ENCODE data around the gene CALCB. TPM values are rescaled to one million over a fixed set of nuclear protein-coding genes. Genes with fewer than 3 reads are reported as not detected.

The CALCB gene
- total and polyA plus RNA-seq, 2 of the 8 experiments (the other 6 are each of a cell fraction or from before 2014, with no cell fraction given): 3.7 to 4.2 TPM

DNA sequence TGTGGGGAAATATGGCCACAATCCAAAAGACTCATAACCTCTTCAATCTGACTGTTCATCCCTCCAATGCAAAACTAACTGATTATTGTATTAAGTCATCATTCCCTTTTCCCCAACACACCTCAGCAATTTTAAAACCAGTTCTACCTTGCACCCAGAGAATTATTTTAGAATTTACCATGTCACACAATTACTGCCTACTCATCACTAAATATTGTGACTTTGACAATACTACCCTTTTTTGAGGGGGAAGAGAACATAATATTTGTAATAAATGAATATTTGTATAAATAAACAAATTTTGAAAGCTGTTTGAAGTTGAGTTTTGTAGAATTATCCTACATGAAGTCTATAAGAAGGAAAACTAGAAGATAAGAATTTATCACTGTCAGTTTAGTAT is 28.2 kb upstream of the CALCB start:
- Histone ChIP-seq H3K27me3 (replicated peaks in 1 of 4; ENCODE audit: control insufficient read depth in 3 of 4, extremely low read depth in 1 of 4, insufficient read depth in 3 of 4, low read length in 3 of 4) (no peaks in the 10 kb centered on the region), H3K79me2 (ENCODE audit: control insufficient read depth in 1 of 2, insufficient read depth in 2 of 2, low read length in 2 of 2) (no peaks in the 10 kb centered on the region), H2BK12ac (ENCODE audit: low read depth, low read length) (no peak overlapping the region), H2BK15ac (ENCODE audit: low read length) (no peak overlapping the region), H3K23me2 (ENCODE audit: low read depth, low read length) (no peaks in the 10 kb centered on the region), H3K14ac (ENCODE audit: insufficient read length) (no peak overlapping the region), H3K27ac (ENCODE audit: low read depth, low read length) (no peak overlapping the region), H4K91ac (replicated peaks; ENCODE audit: insufficient read length, low read length) (no peak overlapping the region), H2BK120ac (replicated peaks; ENCODE audit: low read depth, low read length) (no peak overlapping the region), H2BK20ac (ENCODE audit: low read length) (no peak overlapping the region), H3K18ac (ENCODE audit: extremely low read depth, low read length) (no peak overlapping the region), H4K20me1 (replicated peaks in 1 of 2; ENCODE audit: control insufficient read depth in 1 of 2, insufficient read depth in 2 of 2, low read length in 2 of 2) (no peaks in the 10 kb centered on the region), H3K79me1 (ENCODE audit: low read depth, low read length) (no peaks in the 10 kb centered on the region), H3K9me3 (ENCODE audit: insufficient read depth in 2 of 2, low read depth in 1 of 2, low read length in 1 of 2) (no peaks in the 10 kb centered on the region), H4K8ac (ENCODE audit: extremely low read depth, insufficient read depth, low read length) (no peak overlapping the region), H3K4me2 (ENCODE audit: insufficient read depth in 1 of 2, low read depth in 2 of 2, low read length in 2 of 2) (no peak overlapping the region), H2BK5ac (ENCODE audit: low read depth, low read length) (no peak overlapping the region), H3K4ac (replicated peaks; ENCODE audit: insufficient read length, low read depth, low read length) (no peak overlapping the region), H2AK5ac (ENCODE audit: low read depth, low read length) (no peak overlapping the region), H3K36me3 (ENCODE audit: control insufficient read depth in 2 of 4, insufficient read depth in 4 of 4, low read length in 3 of 4) (no peaks in the 10 kb centered on the region), H3K56ac (replicated peaks; ENCODE audit: insufficient read length, low read depth, low read length) (no peak overlapping the region), H3K9ac (replicated peaks in 1 of 4; ENCODE audit: extremely low read depth in 1 of 4, low read depth in 3 of 4, low read length in 3 of 4) (no peak overlapping the region), H3K4me3 (ENCODE audit: extremely low read depth in 1 of 4, insufficient read depth in 2 of 4, low read depth in 3 of 4, low read length in 4 of 4) (no peak overlapping the region), H4K5ac (ENCODE audit: insufficient read length, low read depth, low read length) (no peak overlapping the region), H3K4me1 (replicated peaks in 1 of 4; ENCODE audit: control insufficient read depth in 3 of 4, insufficient read depth in 4 of 4, low read length in 3 of 4) (peaks cover 2 to 5% (median 5%) of the 10 kb centered on the region in 4 experiments; a peak in 4 of 7 replicates), H3K23ac (ENCODE audit: insufficient read length) (no peak overlapping the region), H2AFZ (ENCODE audit: low read length) (no peak overlapping the region)
- ChIA-PET POLR2A (ENCODE audit: partially characterized antibody) (no interaction called here), CTCF (ENCODE audit: partially characterized antibody) (interaction anchor here (0.6 kb wide), 1 partner anchor 424 kb away, joined by 3 read pairs; no protein-coding TSS in a partner anchor)
- TF ChIP-seq HDAC6 (IDR thresholded peaks at IDR 0.05; ENCODE audit: low read depth, low read length): no peak
- TF ChIP-seq POU5F1 (IDR thresholded peaks at IDR 0.05; ENCODE audit: low read depth, low read length): no peak
- TF ChIP-seq TAF7 (optimal IDR thresholded peaks at IDR 0.05; ENCODE audit: borderline replicate concordance, low read depth, low read length): no peak
- no peak for TF ChIP-seq RXRA (IDR thresholded peaks at IDR 0.05; ENCODE audit: insufficient read depth, low read depth, low read length)
- no peak for TF ChIP-seq RNF2 (IDR thresholded peaks at IDR 0.05; ENCODE audit: borderline replicate concordance, low read depth, low read length, missing control alignments, poor library complexity, severe bottlenecking)
- TF ChIP-seq KDM4A (IDR thresholded peaks at IDR 0.05; ENCODE audit: low read depth, low read length, severe bottlenecking): no peak
- no peak for TF ChIP-seq BACH1 (IDR thresholded peaks at IDR 0.05; ENCODE audit: low read length)
- TF ChIP-seq CEBPB (IDR thresholded peaks at IDR 0.05; ENCODE audit: low read depth, low read length): no peak
- FAIRE-seq (no peak), DNase-seq (ENCODE audit: low read depth in 1 of 2, low spot score in 2 of 2) (no peak)
